ENCODE results near the gene WHRN.

- TF ChIP-seq CTCF (IDR thresholded peaks at IDR 0.05; ENCODE audit: low read depth, low read length) = no peak
- TF ChIP-seq POLR2A (IDR thresholded peaks at IDR 0.05; ENCODE audit: extremely low read depth, insufficient read length) = no peak
Observed at GRCh38 chr9:114389612-114390368, 115.5 kb downstream of the WHRN start.

Measured in NB4 (cell line).